Activated T-helper 2 cell treated with anti-CD3 and anti-CD28 coated beads, Interferon-gamma antibody, Interleukin-2, Interleukin-4, amounts not matched to agents 10 μg/mL and 5 μg/mL and 100 μg/mL, durations not matched to agents 14 hours and 24 hours and 36 hours (primary cell): ENCODE results near the gene MYH9. TPM values are rescaled to one million over a fixed set of nuclear protein-coding genes. Genes with fewer than 3 reads are reported as not detected.
"Not testable (repeated sequence)": the region's sequence is repeated elsewhere in the genome, so short reads cannot be mapped to it uniquely, and the experiment has no call there.

Experiments used
- DNase-seq: peaks from one replicate; pipeline ENCODE4 v3.0.0; 2021; ENCODE audit warnings: low spot score
- H3K27ac Mint-ChIP-seq: one replicate; pipeline ENCODE4 v1.8.0; 2021; ENCODE audit warnings: mixed read lengths
- H3K27me3 Mint-ChIP-seq: one replicate; pipeline ENCODE4 v1.8.0; 2021; ENCODE audit warnings: low read depth, mixed read lengths
- H3K36me3 Mint-ChIP-seq: one replicate; pipeline ENCODE4 v1.8.0; 2021; ENCODE audit warnings: low read depth, mixed read lengths
- H3K4me1 Mint-ChIP-seq: one replicate; pipeline ENCODE4 v1.8.0; 2021; ENCODE audit warnings: low read depth, mixed read lengths
- H3K4me3 Mint-ChIP-seq: one replicate; pipeline ENCODE4 v1.8.0; 2021; ENCODE audit warnings: low read depth, mild to moderate bottlenecking, moderate library complexity, mixed read lengths
- H3K9me3 Mint-ChIP-seq: one replicate; pipeline ENCODE4 v1.8.0; 2021; ENCODE audit warnings: mixed read lengths
- intact Hi-C: fragments of 100-400 bp; cut with micrococcal nuclease; formaldehyde crosslinking; loops from one replicate; pipeline ENCODE4 v1.15.1; 2023
- total RNA-seq: library from RNA; stranded (reverse); gene quantifications from 2 replicates; pipeline ENCODE4 v1.2.3, GENCODE V29; 2022

Gene MYH9
- total RNA-seq, 1 donor from 2014 or later = 619 TPM

DNA sequence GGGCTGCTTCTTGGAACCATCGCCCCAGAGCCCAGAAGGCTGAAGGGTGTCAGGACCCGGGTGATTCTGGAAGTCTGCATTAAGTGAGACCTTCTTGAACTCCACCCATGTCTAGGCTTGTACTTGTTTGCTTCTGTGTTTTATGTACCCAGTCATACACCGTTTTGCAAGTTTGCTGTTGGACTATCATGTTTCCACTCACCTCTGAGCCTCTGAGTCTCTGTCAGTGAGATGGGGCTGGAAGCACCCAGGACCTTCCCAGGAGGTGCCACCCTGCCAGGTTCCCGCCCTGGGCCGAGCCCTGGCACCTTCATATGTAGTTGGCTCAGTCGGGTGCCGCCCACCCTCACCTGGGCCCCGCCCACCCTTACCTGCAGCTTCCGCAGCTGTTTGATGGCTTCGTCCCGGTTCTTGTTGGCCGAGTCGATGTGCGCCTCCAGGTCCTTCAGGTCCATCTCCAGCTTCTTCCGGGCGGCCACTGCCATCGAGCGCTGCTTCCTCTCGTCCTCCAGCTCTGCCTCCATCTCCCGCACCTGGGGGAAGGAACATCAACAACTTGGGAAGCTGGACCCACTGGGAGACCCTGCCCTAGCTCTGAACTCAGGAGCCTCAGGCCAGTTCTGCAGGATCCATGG, 99.8 kb downstream of the MYH9 start:
- Mint-ChIP-seq H3K4me1 (peaks cover 26% of the 10 kb centered on the region), H3K4me3 (no peak overlapping the region), H3K27me3 (no peaks in the 10 kb centered on the region), H3K36me3 (peaks cover 86% of the 10 kb centered on the region), H3K27ac (no peak overlapping the region), H3K9me3 (no peaks in the 10 kb centered on the region)
- no peak for DNase-seq
- intact Hi-C loops = no loop called here

DNA sequence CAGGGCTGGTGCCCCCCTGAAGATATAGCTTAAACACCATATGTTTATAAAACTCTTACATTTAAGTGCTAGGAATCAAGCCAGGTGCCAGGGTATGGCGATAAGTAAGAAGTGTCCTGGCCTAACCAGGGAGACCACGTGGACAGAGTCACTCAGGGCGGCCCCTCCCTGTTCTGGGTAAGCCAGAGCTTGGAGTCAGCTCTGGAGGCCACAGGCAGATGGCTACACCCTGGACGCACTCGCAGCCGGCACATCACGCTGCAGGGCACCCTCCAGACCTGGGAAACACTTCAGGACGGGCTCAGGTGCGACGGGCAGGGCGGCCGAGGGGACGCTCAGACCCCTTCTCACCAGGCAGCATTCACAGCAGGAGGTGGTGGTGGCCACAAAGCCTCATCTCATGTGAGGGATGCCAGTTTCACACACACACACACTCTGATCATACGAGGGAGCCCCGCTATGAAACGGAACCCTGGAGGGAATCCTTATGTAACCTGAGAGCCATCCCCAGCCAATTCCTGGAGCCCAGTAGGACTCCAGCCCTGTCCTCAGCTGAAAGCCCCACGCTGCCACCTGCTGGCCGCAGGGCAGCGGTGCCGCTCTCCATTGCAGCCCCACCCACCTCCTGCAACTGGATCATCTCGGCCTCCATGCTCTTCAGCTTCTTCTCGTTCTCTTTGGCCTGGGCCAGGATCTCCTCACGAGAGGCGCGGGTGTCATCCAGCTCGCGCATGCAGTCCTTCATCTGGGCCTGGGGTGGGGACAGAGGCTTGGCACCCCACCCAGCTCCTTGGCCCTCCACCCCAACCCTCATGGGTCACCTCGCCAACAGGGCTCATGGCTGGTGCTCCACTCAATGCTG, 101.4 kb downstream of the MYH9 start:
- Mint-ChIP-seq H3K4me1 (peaks cover 17% of the 10 kb centered on the region), H3K4me3 (no peak overlapping the region), H3K9me3 (no peaks in the 10 kb centered on the region), H3K27ac (peak overlapping the region; percentile 52), H3K27me3 (no peaks in the 10 kb centered on the region), H3K36me3 (peaks cover 84% of the 10 kb centered on the region)
- DNase-seq = peak; percentile 56
- intact Hi-C loops = no loop called here

DNA sequence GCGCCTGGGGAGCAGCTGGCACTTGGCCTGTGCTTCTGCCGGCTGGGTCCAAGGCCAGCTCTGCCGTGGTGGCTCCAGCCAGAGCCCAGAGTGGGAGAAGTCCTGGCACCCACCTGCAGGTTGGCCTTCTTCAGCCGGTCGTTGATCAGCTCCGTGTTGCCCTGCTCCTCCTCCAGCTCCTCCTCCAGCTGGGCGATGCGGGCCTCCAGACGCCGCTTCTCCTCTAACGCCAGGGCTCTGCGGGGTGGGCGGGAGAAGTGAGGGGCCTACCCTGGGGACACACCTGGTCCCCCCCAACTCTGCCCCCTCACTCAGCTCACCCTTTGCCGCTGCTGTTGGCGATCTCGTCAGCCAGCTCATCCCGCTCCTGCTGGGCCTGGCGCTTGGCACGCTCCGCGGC, 102.2 kb downstream of the MYH9 start:
- H3K4me1 Mint-ChIP-seq = peaks cover 16% of the 10 kb centered on the region
- no peak for DNase-seq
- no peak overlapping the region for H3K4me3 Mint-ChIP-seq
- intact Hi-C loops = no loop called here
- H3K9me3 Mint-ChIP-seq = no peaks in the 10 kb centered on the region
- no peak overlapping the region for H3K27ac Mint-ChIP-seq
- H3K36me3 Mint-ChIP-seq = peaks cover 85% of the 10 kb centered on the region
- H3K27me3 Mint-ChIP-seq = no peaks in the 10 kb centered on the region

DNA sequence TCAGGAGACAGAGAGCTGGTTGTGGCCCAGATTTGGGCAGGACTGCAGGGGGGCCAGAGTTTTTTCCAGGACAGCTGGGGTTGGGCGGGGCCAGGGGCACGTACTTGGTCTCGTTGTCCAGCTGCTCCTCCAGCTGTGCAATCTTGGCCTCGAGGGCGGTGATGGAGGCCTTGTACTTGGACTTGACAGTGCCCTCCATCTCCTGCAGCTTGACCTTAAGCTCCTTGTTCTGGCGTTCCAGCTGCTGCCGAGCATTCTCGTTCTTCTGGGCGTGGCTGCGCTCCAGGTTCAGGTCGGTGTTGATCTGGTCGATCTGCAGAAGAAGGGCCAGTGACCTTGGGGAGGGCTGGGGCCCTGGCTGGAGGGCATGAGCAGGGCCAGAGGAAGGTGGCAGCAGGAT, 102.8 kb downstream of the MYH9 start:
- intact Hi-C loops = no loop called here
- Mint-ChIP-seq H3K27me3 (no peaks in the 10 kb centered on the region), H3K36me3 (peaks cover 87% of the 10 kb centered on the region), H3K4me1 (peaks cover 15% of the 10 kb centered on the region), H3K4me3 (no peak overlapping the region), H3K9me3 (no peaks in the 10 kb centered on the region), H3K27ac (no peak overlapping the region)
- DNase-seq = no peak

- peaks cover 8% of the 10 kb centered on the region for H3K4me1 Mint-ChIP-seq
- H3K36me3 Mint-ChIP-seq = peaks cover 86% of the 10 kb centered on the region
- no peaks in the 10 kb centered on the region for H3K9me3 Mint-ChIP-seq
- no peak for DNase-seq
- intact Hi-C loops = no loop called here
- no peaks in the 10 kb centered on the region for H3K27me3 Mint-ChIP-seq
- no peak overlapping the region for H3K27ac Mint-ChIP-seq
- no peak overlapping the region for H3K4me3 Mint-ChIP-seq
Observed at GRCh38 chr22:36284171-36284571, 103.6 kb downstream of the MYH9 start.

DNA sequence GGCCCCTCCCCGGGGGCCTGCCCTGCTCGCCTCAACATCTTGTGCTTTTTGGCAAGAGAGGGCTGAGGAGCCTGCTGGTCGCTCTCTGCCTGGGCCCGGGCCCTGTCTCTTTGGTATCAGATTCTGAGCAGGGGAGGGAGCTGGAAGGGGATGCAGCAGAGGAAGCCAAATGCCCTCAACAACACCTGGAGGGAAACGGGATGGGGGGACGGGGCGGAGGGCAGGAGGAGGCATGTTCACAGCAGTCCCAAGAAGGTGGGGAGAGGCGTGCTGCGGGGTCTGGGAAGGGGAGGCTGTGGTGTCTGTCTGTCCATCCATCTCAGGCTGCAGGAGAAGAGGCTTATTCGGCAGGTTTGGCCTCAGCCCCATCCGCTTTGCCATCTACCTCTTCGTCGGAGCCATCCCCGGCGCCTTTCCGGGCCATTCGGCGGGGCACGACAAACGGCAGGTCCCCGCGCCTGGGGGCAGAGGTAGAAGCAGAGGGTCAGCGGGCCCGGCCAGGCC, 105.4 kb downstream of the MYH9 start:
- intact Hi-C loops = no loop called here
- Mint-ChIP-seq H3K27me3 (no peaks in the 10 kb centered on the region), H3K4me1 (peaks cover 6% of the 10 kb centered on the region), H3K36me3 (peaks cover 70% of the 10 kb centered on the region), H3K4me3 (no peak overlapping the region), H3K27ac (no peak overlapping the region), H3K9me3 (no peaks in the 10 kb centered on the region)
- DNase-seq = no peak

GRCh38 chr22:36281781-36282327, 105.9 kb downstream of the MYH9 start:
- Mint-ChIP-seq H3K27ac (no peak overlapping the region), H3K4me3 (no peak overlapping the region), H3K9me3 (no peaks in the 10 kb centered on the region), H3K27me3 (no peaks in the 10 kb centered on the region), H3K36me3 (peaks cover 64% of the 10 kb centered on the region), H3K4me1 (peaks cover 5% of the 10 kb centered on the region)
- no peak for DNase-seq
- intact Hi-C loops = no loop called here

DNA sequence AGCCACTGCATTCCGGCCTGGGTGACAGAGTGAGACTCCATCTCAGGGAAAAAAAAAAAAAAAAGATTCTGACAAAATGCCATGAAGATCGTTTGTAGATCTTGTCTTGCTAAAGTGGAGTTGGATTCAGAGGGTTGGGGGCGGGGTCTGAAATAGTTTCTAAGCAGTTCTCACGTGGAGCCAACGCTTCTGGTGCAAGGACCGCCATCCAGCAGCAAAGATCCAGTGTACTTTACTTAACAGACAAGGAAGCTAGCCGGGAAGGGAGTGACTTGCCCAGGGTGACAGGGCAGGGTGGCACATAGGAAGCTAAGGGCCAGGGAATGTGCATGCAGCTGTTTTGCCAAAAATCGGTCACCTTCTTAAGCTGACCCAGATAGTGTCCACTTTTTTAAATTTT, 107.4 kb downstream of the MYH9 start:
- Mint-ChIP-seq H3K27me3 (no peaks in the 10 kb centered on the region), H3K27ac (no peak overlapping the region), H3K4me1 (peaks cover 4% of the 10 kb centered on the region), H3K9me3 (no peaks in the 10 kb centered on the region), H3K36me3 (peaks cover 53% of the 10 kb centered on the region), H3K4me3 (no peak overlapping the region)
- DNase-seq = no peak
- intact Hi-C loops = no loop called here

DNA sequence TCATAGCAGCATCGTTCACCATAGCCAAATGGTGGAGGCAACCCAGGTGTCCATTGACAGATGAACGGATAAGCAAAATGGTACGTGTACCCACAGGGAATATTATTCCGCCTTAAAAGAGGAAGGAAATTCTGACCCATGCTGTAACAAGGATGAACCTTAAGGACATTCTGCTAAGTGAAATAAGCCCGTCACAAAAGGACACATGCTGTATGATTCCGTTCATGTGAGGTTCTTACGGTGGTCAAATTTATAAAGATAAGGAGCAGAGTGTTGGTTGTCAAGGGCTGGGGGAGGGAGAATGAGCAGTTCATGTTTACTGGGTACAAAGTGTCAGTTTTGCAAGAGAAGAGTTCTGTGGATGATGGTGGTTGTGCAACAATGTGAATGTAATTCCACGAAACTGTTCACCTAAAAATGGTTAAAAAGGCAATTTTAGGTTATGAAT, 108.5 kb downstream of the MYH9 start:
- H3K27ac Mint-ChIP-seq = no peak overlapping the region
- peaks cover 42% of the 10 kb centered on the region for H3K36me3 Mint-ChIP-seq

GRCh38 chr22:36277482-36278291, 110.1 kb downstream of the MYH9 start:
- Mint-ChIP-seq H3K27me3 (no peaks in the 10 kb centered on the region), H3K27ac (peak overlapping the region; percentile 40), H3K9me3 (no peaks in the 10 kb centered on the region), H3K4me1 (peaks cover 4% of the 10 kb centered on the region), H3K4me3 (no peak overlapping the region), H3K36me3 (peaks cover 32% of the 10 kb centered on the region)
- intact Hi-C loops = loop anchor here (2.0 to 5.0 kb wide), 2 partner anchors 39 to 80 kb away; partner anchors contain the start of gene APOL2
- peak; percentile 45 for DNase-seq

More for the DNA sequence above, 108.5 kb downstream of the MYH9 start:
- H3K9me3 Mint-ChIP-seq = no peaks in the 10 kb centered on the region
- H3K27me3 Mint-ChIP-seq = no peaks in the 10 kb centered on the region
- DNase-seq = no peak
- H3K4me3 Mint-ChIP-seq = no peak overlapping the region
- intact Hi-C loops = loop anchor here (5.0 kb wide), 1 partner anchor 82 kb away; no protein-coding TSS in a partner anchor
- H3K4me1 Mint-ChIP-seq = peaks cover 4% of the 10 kb centered on the region

- Mint-ChIP-seq H3K9me3 (no peaks in the 10 kb centered on the region), H3K36me3 (peaks cover 5% of the 10 kb centered on the region), H3K27me3 (no peaks in the 10 kb centered on the region), H3K4me3 (no peak overlapping the region), H3K4me1 (peaks cover 4% of the 10 kb centered on the region), H3K27ac (no peak overlapping the region)
- intact Hi-C loops = no loop called here
- no peak for DNase-seq
Observed at GRCh38 chr22:36274531-36274930, 113.2 kb downstream of the MYH9 start.

DNA sequence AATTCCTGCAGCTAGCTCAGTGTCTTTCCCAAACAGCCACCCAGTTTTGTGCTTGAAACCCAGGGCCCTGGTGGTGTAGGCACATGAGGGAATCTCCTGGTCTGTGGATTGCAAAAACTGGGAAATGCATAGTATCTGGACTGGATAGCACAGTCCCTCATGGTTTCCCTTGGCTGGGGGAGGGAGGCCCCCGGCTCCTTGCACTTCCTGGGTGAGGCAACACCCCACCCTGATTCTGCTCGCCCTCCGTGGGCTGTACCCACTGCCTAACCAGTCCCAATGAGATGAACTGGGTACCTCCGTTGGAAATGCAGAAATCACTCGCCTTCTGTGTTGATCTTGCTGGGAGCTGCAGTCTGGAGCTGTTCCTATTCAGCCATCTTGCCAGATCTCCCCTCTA, 115.8 kb downstream of the MYH9 start:
- H3K4me3 Mint-ChIP-seq, H3K27me3 Mint-ChIP-seq, H3K36me3 Mint-ChIP-seq, H3K9me3 Mint-ChIP-seq, intact Hi-C loops, H3K4me1 Mint-ChIP-seq, DNase-seq, H3K27ac Mint-ChIP-seq: not testable (repeated sequence)
